ENCODE data around the gene ANXA2.
"Not testable (repeated sequence)": the region's sequence is repeated elsewhere in the genome, so short reads cannot be mapped to it uniquely, and the experiment has no call there.

Gene ANXA2

GRCh38 chr15:60397772-60398445, at the start of gene ANXA2:
Gene ANXA2, minus strand, starts transcription at chr15:60397986. Its CDS starts 11,911 bp downstream, at chr15:60386075.
- peak; percentile 96 for DNase-seq (ENCODE audit: low spot score)

GRCh38 chr15:60444289-60444912, 46.6 kb upstream of the ANXA2 start:
- peak; percentile 51 for DNase-seq (ENCODE audit: low spot score)

GRCh38 chr15:60442763-60443162, 45.0 kb upstream of the ANXA2 start:
- DNase-seq (ENCODE audit: low spot score) = peak; percentile 19

GRCh38 chr15:60442031-60442650, 44.4 kb upstream of the ANXA2 start:
- DNase-seq (ENCODE audit: low spot score) = no peak

- DNase-seq (ENCODE audit: low spot score) = no peak
Observed at GRCh38 chr15:60441331-60441730, 43.5 kb upstream of the ANXA2 start.

- no peak for DNase-seq (ENCODE audit: low spot score)
Observed at GRCh38 chr15:60438646-60439045, 40.9 kb upstream of the ANXA2 start.

- no peak for DNase-seq (ENCODE audit: low spot score)
Observed at GRCh38 chr15:60428935-60429334, 31.1 kb upstream of the ANXA2 start.

GRCh38 chr15:60426870-60427508, 29.2 kb upstream of the ANXA2 start:
- peak; percentile 68 for DNase-seq (ENCODE audit: low spot score)

DNA sequence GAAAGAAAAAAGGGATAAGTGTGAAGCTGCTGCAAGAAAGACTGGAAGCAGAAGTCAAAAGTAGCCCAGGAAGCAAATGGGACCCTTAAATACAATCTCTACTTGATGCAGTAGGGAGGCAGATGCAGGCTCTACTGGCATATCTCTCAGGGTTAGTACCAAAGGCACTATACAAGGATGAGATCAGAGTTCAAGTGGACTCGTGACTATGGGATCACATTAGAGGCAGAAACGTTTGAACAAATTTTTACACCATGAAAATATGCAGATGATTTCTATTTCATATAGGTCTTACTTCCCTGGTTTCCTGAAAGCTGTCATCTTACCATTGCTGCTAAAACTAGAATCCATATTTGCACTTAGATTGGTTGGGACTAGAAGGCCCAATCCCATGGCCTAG, 27.7 kb upstream of the ANXA2 start:
- DNase-seq (ENCODE audit: low spot score) = no peak

DNA sequence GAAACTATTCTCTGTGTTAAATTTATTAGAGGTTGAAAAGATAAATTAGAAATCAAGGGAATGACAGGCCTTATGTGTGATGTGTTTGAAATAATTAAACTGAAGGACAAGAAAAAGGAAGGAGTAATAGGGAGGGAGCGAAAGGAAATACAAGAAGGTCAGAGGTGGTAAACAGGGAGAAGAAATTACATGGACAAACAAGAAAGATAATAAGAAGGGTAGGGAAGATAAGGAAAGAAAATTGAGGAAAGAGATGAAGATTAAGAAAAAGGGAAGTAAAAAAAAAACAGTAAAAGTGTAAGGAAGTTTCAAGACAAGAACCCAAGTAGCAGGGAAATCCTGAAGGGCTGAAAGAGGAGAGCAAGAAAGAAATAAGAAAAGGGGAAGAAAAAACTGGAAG, 26.2 kb upstream of the ANXA2 start:
- DNase-seq (ENCODE audit: low spot score) = no peak

DNA sequence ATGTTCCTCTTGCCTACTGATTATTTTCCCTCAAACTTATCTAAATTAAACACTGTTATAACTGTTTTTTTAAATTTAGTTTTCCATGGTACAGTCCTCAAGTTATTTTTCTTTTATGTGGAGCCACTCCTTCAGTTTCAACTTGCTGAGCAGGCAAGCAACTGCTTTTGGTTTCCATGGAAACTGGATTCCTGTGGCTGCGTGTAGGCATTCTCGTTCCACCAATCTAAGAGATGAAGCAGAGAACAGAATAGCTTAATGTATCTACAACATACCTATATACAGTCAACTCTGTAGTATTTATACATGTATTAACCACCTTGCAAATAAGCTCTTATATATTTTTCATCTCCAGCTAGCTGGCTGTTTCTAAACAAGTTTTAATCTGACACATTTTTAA, 25.8 kb upstream of the ANXA2 start:
- DNase-seq (ENCODE audit: low spot score) = peak; percentile 68

DNA sequence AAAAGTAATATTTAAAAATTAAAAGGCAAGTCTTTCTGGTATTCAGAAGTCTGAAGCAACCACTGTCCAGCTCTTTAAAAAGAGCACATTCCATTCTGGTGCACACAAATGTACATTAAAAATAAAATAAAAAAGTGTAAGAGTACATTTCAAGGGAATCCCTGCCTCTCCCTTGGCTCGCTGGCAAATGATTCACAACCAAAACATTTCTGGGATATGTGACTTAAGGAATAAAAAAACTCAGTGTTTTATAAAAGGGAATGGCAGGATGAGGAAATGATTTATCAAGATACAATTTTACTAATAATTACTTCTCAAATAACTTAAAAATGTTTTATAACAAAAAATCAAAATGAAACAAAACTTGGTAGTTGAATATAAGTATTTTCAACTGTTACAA, 23.8 kb upstream of the ANXA2 start:
- peak; percentile 57 for DNase-seq (ENCODE audit: low spot score)

DNA sequence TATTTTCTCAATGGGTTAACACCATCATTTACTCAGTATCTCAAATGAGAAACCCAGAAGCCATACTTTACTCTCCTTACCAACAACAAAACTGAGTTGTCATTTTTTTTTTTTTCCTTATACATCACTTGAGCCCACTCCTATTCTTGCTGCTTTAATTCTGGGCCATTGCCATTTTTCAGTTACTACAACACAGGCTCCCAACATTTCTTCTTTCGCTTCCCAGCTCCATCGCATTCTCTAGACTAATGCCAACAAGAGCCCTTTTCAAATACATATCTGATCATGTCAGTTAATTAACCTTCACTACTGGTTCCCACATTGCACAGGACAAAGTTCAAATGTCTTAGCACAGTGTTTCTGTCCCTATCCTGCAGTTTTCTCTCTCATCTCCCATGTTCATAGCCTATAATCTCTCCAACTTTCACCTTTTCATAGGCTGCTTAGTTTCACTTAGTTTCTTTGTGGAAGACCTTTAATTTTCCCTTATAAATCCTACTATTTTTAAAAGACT, 22.5 kb upstream of the ANXA2 start:
- no peak for DNase-seq (ENCODE audit: low spot score)

DNA sequence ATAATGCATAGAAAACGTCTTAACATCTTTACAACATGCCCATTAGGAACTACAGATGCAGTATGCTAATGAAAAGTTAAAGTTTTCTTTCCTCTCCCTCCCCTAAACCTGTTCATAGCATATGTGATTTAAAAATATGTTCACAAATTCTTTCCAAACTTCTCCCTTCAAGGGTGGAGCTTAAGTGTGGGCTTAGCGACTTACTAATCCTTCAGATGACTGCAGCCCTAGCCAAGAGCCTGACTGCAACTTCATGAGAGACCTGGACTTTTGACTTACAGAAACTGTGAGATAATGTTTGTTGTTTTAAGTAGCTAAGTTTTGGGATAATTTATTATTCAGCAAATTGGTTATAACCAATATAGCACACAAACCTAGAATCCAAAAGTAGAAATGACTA, 22.0 kb upstream of the ANXA2 start:
- peak; percentile 40 for DNase-seq (ENCODE audit: low spot score)

DNA sequence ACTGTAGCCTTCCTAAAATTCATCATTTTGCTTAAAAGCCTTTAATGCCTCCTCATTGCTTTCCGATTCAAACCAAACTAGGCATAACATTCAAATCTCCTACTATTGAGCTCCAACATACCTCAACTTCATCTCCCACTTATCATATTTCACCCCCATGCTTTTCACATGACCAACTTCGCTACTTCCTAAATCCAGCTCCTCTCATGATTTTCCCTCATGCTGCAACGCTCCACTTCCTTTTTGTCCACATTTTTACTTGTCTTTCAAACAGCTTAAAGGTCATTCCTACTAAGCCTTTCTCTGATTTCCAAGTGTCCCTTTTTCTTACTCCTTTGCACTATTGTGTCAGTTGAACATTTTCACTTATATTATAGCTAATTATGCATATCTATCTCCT, 20.3 kb upstream of the ANXA2 start:
- DNase-seq (ENCODE audit: low spot score) = no peak

- no peak for DNase-seq (ENCODE audit: low spot score)
Observed at GRCh38 chr15:60417112-60417511, 19.3 kb upstream of the ANXA2 start.

DNA sequence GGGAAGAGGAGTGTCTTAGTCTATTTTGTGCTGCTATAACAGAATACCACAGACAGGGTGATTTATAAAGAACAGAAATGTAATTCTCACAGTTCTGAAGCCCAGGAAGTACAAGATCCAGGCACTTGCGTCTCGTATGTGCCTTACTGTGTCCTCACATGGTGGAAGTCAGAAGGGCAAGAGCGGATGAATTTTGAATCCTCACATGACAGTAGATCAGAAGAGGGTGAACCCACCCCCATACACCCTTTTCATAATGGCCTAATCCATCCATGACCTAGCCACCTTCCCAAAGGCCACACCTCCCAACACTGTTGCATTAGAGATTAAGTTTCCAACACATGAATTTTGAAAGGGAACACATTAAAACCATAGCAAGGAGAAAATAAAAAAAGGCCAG, 18.7 kb upstream of the ANXA2 start:
- DNase-seq (ENCODE audit: low spot score) = no peak

DNA sequence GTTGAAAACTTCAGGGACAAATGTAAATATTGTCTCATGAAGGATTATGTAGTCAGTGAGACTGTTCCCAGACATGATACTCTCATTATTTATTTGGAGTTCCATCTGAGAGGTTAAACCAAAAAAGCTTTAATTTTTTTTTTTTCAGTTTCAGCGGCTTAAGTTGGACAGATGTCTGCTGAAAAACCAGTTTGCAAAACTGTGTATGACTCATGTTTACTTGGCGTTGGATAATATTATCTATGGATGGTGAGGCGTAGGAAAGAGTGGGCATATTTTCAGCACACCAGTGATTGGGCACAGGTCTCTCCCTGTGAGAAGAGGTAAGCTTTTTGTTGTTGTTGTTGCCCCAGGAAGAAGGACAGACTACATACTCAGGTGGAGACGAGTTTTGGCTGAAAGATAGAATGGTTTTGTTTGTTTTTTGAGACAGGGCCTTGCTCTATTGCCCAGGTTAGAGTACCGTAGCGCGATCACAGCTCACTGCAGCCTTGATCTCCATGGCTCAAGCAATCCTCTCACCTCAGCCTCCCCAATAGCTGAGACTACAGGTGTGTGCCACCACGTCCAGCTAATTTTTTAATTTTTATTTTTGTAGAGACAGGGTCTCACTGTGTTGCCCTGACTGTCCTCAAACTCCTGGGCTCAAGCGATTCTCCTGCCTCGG, 16.4 kb upstream of the ANXA2 start:
- no peak for DNase-seq (ENCODE audit: low spot score)

- DNase-seq (ENCODE audit: low spot score) = no peak
Observed at GRCh38 chr15:60413231-60413824, 15.5 kb upstream of the ANXA2 start.

- DNase-seq (ENCODE audit: low spot score) = not testable (repeated sequence)
Observed at GRCh38 chr15:60412807-60413206, 15.0 kb upstream of the ANXA2 start.

DNA sequence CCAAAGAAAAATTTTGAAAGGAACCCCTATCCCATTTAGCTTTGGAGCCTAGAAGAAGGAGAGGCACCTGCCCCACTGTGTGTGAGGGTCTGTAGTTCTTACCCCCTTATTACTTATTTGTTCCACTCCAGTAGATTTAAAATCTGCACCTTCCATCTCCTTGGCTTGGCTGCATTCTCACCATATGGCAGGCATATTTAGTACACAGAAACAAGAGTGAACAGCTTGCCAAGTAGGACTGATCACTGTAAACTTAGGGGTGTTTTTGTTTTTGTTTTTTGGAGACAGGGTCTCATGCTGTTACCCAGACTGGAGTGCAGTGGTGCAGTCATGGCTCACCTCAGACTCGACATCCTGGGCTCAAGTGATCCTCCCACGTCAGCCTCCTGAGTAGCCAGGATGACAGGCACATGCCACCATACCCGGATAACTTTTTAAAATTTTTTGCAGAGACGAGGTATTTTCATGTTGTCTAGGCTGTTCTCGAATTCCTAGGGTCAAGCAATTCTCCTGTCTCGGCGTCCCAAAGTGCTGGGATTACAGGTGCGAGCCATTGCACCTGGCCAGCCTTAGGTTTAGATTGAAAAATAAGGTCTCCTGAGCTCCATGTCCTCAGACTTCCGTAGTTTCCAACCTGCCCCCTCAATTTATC, 14.1 kb upstream of the ANXA2 start:
- no peak for DNase-seq (ENCODE audit: low spot score)
